GM18873 (cell line): ENCODE results near the gene RAMACL.

Experiments used
- ATAC-seq: cut with Tn5 transposase; IDR thresholded peaks from one replicate; pipeline ENCODE4 v1.9.1; 2021; ENCODE audit warnings: mild to moderate bottlenecking, moderate library complexity, moderate number of reproducible peaks; ENCODE audit not compliant: unreplicated experiment, low FRiP score

RAMACL gene

GRCh38 chr6:166561771-166562359, 24.6 kb downstream of the RAMACL start:
- ATAC-seq, result no peak

DNA sequence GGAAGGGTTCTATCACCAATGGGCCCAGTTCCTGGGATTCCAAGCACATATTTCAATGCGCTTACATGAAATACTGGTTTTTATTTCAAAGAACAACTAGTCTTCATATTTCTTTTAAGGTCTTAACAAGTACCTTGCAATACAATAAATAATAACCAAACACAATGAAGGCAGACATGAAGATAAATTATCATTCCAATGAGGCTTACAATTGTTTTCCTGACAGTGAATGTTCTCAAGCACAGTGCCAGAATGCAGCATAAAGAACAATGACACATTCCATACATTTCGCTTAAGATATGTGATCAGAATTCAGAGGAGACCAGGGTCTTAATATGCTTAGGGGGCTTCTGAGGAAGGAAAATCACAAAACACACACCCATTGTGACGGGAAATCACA, 26.3 kb downstream of the RAMACL start:
- ATAC-seq, result no peak

DNA sequence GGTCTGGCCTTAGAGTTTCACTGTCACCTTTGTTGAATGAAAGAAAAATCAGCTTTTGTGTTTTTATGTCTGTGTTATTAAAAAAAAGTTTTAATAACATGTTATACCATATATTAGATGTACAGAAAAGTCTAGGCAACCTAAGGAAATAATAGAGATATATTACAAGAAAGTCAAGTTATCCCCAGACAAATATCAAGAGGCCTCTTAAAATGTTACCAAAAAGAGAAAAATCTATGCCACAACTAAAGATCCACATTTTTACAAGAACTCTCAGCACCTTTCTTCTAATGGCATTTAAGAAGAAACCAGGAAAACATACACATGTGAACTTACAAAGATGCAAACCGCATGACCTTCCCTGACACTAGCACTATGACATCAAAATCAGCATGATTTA, 26.8 kb downstream of the RAMACL start:
- no peak for ATAC-seq

DNA sequence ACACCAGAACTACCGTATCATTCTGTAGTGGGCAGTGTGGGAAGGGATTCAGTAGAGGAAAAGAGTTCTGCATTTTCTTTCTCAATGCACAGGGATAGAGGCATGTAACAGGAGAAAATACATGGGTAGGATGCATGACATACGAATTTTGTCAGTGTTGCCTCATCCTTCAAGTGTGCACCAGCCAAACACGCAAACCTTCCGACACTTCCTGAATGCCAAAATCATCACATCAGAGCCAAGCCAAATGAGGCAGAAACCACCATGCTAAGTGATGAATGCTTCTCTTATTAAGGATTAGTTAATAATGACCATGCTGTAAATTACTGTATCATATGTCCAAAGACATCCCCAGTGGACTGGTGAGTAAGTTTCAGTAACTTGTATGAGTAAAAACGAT, 27.3 kb downstream of the RAMACL start:
- no peak for ATAC-seq

DNA sequence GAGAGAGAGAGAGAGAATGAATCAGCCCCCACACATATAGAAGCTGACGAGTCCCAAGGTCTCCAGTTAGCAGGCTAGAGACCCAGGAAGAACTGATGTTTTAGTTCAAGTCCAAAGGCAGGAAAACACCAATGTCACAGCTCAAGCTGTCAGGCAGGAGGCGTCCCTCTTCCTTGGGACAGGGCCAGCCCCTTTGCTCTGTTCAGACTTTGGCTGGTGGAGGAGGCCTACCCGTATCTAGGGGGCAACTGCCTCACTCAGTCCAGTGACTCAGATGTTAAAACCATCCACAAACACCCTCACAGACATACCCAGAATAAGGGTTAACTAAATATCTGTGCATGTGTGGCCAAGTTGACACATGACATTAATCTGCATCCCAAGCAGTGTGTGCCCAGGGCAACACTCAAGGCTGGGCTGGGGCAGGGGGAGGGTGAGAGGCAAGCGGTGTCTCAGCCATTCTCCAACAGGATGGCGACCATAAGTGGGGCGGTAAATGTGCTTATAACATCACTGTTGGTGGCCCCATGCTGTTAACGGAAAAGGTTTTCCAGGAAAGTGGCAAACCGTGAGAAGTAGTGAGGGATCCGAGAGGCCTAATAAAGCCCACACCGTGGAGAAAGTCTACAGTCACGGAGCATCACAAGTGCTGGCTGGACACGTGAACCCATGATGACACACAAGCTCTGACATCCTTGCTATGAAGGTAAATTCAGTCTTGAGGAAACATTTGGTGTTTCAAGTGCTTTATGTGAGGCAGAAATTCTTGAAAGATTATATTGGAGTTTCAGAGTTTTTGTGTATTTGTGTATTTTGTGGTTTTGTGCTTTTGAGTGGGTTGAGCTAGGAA, 28.1 kb downstream of the RAMACL start:
- ATAC-seq, result no peak

- ATAC-seq, result no peak
These were observed 29.6 kb downstream of the RAMACL start for GRCh38 chr6:166556863-166557322.

DNA sequence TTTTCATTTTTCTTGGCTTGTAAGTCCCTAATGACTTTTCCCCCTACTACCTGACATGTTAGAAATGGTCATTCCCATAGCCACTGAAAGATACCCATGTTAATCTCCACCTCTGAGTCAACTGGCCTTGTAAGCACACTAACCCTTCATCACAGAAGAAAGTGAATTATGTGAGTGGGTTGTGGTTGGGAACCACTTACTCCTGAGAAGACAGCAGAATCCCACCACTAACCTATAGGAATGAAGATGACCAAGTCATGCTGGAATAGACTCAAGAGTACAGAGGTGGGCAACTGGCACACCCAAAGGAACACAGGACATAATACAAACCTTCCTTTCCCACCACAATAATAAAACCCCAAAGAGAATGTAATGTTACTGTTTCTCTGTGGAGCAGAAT, 30.1 kb downstream of the RAMACL start:
- ATAC-seq, result no peak

- no peak for ATAC-seq
These were observed 31.4 kb downstream of the RAMACL start for GRCh38 chr6:166555086-166555485.

- no peak for ATAC-seq
These were observed 32.2 kb downstream of the RAMACL start for GRCh38 chr6:166554316-166554715.

DNA sequence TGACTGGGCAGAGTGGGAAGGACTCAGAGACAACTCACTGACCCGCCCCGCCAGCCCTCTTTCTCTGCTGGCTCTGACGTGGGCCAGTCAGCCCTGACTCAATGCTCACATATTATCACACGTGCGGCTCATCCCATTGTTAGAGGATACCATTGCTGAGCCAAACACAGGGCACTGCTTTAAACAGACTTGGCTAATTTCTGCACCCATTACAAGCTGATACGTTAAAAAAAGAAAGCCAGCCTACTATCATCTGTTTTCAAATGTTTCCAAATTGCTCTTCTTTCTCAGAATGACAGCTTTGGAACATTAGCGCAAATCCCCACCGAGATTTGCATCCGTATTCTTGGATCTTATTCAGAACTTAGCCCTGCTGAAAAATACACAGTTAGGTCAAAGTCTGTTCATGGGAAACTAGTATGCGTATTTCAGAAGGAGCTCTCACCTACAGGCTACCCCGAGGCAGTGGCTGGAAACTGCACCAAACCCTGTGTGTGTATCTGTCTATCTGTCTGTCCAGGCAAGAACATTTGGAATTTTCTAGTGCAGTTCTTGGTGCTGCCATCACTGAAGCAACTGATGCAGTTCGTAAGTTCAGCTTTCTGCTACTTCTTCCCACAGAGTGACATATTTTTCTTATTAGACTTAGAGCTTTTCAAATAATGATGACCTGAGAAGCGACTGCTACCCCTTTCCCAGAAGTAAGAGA, 32.8 kb downstream of the RAMACL start:
- no peak for ATAC-seq

GRCh38 chr6:166552600-166552999, 33.9 kb downstream of the RAMACL start:
- ATAC-seq, result no peak

GRCh38 chr6:166551754-166552495, 34.6 kb downstream of the RAMACL start:
- no peak for ATAC-seq

- no peak for ATAC-seq
These were observed 39.8 kb downstream of the RAMACL start for GRCh38 chr6:166546653-166547052.

DNA sequence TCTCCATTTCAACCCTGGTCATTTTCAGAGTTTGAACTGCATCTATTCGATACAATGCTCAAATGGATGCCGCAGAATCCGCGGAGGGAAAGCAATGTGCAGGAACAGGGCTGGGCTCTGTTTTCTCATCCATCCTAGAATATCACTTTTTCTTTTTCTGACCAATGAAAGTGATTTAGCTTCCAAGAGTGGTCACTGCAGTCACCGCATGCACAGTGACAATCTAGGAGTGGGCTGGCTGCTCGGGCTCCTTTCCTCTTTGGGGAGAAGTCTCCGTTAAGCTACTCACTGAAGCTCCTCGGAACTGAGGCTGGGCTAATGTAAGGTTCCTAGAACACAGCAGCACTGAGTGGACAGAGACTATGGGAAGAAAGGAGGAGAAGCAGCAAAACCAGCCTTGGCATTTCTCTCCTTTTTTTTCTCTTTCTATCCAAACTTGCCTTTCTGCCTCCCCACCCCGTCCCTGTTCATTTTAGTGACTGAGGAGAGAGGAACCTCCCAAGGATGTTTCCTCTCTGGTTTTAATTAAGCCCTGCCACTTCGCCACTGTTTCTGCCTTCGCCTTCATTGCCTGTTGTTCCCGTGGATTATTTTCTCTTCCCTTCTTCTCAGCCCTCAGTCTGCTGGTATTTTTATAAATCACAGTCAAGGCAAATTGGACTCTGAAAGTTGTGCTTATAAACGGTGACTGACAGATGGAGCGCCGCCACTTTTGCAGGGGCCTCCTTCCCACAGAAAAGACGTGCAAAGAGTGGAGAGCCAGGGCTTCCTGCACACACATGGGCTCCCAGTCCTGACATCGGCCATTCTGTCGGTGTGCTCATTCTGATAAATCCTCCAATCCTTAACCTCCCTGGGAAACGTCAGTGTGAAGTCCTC, 41.1 kb downstream of the RAMACL start:
- no peak for ATAC-seq

DNA sequence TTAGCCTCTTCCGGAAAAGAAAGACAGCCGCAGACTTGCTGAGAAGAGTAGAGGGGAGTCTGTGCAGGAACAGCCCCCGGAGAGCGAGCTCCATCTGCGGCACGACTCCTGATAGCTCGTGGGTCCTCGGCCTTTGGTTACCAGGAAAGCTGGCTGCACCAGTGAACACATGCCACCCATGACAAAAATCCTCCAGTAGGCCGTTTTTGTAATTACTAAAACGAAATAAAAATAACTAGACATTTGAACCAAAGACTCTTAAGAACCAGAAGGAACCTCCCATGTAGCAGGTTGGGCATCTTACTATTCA, 42.2 kb downstream of the RAMACL start:
- ATAC-seq, result no peak

GRCh38 chr6:166543603-166544295, 42.7 kb downstream of the RAMACL start:
- ATAC-seq, result no peak

DNA sequence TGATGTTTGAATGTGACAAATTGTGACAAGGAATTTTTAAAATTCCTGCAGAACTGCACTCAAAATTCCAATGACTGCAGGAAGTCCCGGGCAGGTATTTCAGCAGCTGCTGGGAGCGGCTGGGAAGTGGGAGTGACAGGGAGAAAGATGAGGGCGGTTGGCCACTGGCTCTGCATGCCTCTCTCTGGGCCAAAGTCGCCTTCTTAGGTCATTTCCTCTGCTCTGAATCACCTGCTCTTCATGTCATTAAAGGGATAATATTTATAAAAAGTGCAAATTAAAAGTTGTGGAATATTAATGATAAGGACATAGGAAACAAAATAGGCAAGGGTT, 43.9 kb downstream of the RAMACL start:
- ATAC-seq, result no peak

DNA sequence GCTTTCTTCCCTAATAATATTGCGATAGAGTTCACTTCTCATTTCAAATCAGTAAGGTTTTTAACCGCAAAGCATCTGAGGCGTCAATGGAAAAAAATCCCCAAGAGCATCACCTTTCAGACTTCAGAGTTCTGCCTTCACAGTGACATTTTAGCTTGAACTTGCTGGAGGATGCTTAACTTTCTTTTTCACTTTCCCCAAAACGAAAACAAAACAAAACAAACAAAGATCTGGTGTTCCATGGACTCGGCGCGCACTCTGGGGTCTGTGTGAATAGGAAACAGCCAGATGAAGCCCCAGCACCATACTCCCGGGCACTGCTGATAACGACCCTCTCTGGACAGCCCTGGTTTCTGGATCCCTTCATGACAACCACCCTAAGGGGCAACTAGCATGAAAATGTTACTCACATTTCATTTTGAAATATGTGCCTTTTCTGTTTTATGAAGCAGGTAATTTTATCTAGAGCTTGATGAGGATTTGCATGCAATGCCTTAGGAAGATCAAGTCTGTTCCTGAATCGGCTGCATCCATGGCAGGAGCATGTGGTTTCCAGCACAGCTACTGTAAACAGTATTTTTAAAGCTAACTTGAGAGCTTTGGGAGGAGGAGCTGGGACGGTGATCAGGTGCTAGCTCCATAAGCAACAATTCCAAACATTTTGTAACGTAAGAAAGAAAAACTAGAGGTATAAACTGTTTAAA, 44.5 kb downstream of the RAMACL start:
- ATAC-seq, result no peak

DNA sequence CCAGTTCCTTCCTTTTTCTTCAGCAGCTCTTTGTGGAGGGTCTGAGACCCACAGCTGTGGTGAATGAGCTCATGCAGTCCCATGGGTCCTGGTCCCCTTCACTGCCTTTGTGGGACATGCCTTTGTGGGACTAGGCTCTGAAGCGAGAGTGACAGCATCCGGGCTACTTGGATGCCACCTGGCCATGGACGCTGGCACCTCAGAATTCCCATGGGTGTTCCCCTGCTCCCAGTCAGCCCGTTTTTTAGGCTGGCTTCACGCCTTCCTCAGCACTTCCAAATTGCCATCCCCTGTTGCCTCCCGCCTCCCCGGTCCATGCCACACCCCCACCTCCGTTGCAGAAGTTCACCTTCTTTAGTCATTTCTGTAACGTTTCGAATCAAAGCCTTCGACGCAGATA, 45.1 kb downstream of the RAMACL start:
- no peak for ATAC-seq
